Gastrocnemius medialis (tissue), 4 donors: ENCODE results near the gene TAF11L9. TPM values are rescaled to one million over a fixed set of nuclear protein-coding genes. Genes with fewer than 3 reads are reported as not detected.

ENCODE experiments used
- total RNA-seq, 4 donors: library from RNA; depleted of rRNA; stranded (reverse); fragments of >200 nt; gene quantifications; one replicate each; pipeline versions ENCODE4 v1.1.0 to v1.2.3, GENCODE V29; 2016

TAF11L9 gene
- total RNA-seq, 4 donors from 2014 or later = not detected

Other genes starting within 250 kb of the TAF11L9 start
- not detected for gene TAF11L2, start 96.2 kb downstream of the TAF11L9 start, total RNA-seq
- gene TAF11L3, start 76.0 kb downstream of the TAF11L9 start, total RNA-seq = not detected
- not detected for gene TAF11L4, start 72.6 kb downstream of the TAF11L9 start, total RNA-seq
- gene TAF11L5, start 69.2 kb downstream of the TAF11L9 start, total RNA-seq = not detected
- not detected for gene TAF11L6, start 65.7 kb downstream of the TAF11L9 start, total RNA-seq
- gene TAF11L7, start 8.6 kb downstream of the TAF11L9 start, total RNA-seq = not detected
- gene TAF11L8, start 3.4 kb downstream of the TAF11L9 start, total RNA-seq = not detected
- gene TAF11L10, start 3.4 kb upstream of the TAF11L9 start, total RNA-seq = not detected
- not detected for gene TAF11L11, start 9.8 kb upstream of the TAF11L9 start, total RNA-seq
- gene TAF11L12, start 16.0 kb upstream of the TAF11L9 start, total RNA-seq = not detected
- not detected for gene TAF11L13, start 37.7 kb upstream of the TAF11L9 start, total RNA-seq
- not detected for gene TAF11L14, start 40.1 kb upstream of the TAF11L9 start, total RNA-seq